ENCODE measurements around the gene ADGRL1.

The ADGRL1 gene

DNA sequence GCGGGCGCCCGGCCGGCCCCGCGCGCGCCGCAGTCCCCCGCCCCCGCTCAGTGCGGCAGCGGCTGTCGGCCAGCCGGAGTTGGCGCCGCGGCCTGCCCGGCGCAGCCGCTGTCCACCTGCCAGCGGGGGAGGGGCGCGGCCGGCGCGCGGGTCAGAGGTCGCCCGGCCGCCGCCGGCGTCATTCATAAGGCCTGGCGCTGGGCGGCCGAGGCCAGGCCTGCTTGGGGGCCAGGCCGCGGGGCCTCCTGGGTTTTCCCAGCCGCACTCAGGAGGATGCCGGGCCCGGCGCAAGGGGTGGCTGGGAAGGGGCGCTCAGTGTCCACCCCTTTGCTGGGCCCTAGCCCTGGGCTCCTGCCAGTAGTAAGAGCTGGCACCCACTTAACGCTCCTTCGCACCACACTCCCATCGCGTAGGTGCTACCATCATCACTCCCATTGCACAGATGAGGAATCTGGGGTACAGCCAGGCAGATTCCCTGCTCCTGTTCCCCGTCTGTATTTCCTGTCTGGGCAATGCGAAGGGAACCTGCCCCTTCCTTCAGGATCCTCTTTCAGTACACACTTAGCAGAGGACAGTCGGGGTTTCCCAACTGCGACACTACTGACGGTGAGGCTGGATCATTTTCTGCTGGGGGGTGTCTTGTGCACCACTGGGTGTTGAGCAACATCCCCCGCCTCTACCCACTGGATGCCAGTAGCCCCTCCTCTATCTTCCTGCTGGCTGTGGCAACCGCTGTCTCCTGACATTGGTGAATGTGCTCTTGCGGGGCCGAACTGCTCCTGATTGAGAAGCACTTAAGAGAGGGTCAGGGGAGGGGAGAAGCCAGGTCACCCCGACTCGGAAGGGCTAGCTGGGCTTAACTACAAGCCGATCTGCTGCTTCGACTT lies 87.6 kb downstream of the ADGRL1 start:
- no peaks in the 10 kb centered on the region for H3K27me3 ChIP-seq (ENCODE audit: low read depth)
- DNase-seq (ENCODE audit: low spot score in 2 of 2) = no peak
- H3K4me3 ChIP-seq = peak overlapping the region; percentile 32
- peaks cover 23% of the 10 kb centered on the region for H3K36me3 ChIP-seq (replicated peaks)
- H3K4me1 ChIP-seq = peaks cover 12% of the 10 kb centered on the region
- H3K9me3 ChIP-seq = no peaks in the 10 kb centered on the region
- in situ Hi-C loops (cut with MboI; ENCODE audit: low sequenced_read_pairs) = no loop called here

DNA sequence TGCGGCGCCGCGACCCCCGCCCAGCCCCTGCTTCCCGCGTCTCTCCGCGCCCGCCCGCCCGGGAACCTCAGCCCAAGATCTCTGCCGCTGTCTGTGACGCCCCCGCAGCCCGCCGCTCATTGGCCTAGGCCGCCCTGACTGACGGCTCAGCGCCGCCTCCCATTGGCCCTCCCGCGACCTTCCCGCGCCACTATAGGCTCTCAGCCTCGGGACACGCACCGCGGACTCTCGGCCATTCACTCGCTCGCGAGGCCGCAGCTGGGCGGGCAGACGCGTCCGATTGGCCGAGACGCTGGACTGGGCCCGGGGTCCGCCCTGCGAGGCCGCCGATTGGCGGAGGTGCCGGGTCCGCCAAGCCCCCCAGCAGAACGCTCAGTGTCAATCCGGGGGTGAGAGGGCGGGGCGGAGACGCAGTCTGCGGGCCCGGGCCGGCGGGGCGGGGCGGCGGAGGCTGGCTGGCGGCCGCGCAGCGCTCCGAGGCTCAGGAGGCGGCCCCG lies 88.3 kb downstream of the ADGRL1 start, which contains the start of gene PRKACA:
PRKACA (minus strand) TSS at position 95 of the 497 bp plus-strand sequence. CDS start 215 bp downstream, outside the sequence.
- H3K4me3 ChIP-seq = peak within 1 kb of the TSS; percentile 74
- in situ Hi-C loops (cut with MboI; ENCODE audit: low sequenced_read_pairs) = no loop called here
- peaks cover 12% of the 10 kb centered on the region for H3K4me1 ChIP-seq
- no peaks in the 10 kb centered on the region for H3K27me3 ChIP-seq (ENCODE audit: low read depth)
- peak; percentile 97 to 98 for DNase-seq (ENCODE audit: low spot score in 2 of 2)
- no peaks in the 10 kb centered on the region for H3K9me3 ChIP-seq
- peaks cover 20% of the 10 kb centered on the region for H3K36me3 ChIP-seq (replicated peaks)

DNA sequence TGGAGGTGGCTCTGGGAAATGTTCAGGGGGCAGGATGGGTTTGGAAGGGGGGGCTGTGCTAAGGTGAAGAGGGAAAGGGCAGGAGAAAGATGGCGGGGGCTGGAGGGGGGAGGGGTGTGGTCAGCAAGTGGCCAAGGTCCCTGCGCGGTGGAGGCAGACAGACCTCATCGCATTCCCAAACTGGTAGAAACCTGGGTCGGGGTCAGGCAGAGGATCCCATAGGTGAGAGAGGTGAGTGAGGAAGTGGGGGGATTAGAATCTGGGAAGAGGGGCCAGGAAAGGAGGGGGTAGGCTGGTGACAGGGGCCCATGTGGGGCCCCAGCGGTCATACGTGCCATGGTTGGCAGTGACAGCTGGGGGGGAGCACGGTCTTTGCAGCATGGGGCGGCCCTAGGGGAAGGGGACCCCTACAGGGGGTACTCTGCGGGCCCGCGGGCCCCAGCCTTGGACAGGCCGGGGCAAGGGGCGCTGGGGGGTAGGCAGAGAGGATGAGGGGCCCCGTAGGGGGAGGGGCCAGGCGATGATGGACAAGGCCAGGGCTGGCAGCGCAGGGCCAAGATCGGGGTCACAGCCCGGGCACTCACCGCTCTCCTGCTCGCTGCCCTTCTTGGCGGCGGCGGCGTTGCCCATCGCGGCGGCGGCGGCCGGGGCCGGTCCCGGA lies 88.9 kb downstream of the ADGRL1 start:
- Histone ChIP-seq H3K27me3 (ENCODE audit: low read depth) (no peaks in the 10 kb centered on the region), H3K36me3 (replicated peaks) (peaks cover 19% of the 10 kb centered on the region), H3K9me3 (no peaks in the 10 kb centered on the region), H3K4me3 (peak overlapping the region; percentile 74), H3K4me1 (peaks cover 12% of the 10 kb centered on the region)
- peak in 1 of 2 experiments; percentile 32 for DNase-seq (ENCODE audit: low spot score in 2 of 2)
- in situ Hi-C loops (cut with MboI; ENCODE audit: low sequenced_read_pairs) = no loop called here

DNA sequence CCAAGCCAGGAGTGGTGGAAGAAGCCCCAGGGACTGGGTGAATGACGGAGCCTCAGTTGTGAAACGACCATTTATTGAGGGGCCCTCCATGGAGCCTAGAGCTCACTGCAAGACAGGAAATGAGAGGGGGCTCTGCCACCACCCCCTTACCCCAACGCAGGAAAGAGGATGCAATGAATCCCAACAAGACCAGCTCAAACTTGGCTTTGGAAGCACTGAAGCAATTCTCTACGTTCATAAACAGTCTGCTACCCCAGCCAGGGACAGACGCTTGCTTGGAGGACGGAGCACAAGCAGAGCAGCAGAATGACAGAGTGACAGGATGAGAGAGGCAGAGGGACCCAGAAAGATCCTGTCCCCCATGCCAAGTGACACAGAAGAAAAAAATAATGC lies 89.4 kb downstream of the ADGRL1 start:
- no peak for DNase-seq (ENCODE audit: low spot score in 2 of 2)
- Histone ChIP-seq H3K4me3 (peak overlapping the region; percentile 74), H3K36me3 (replicated peaks) (peaks cover 19% of the 10 kb centered on the region), H3K9me3 (no peaks in the 10 kb centered on the region), H3K4me1 (peaks cover 12% of the 10 kb centered on the region), H3K27me3 (ENCODE audit: low read depth) (no peaks in the 10 kb centered on the region)
- in situ Hi-C loops (cut with MboI; ENCODE audit: low sequenced_read_pairs) = no loop called here

DNA sequence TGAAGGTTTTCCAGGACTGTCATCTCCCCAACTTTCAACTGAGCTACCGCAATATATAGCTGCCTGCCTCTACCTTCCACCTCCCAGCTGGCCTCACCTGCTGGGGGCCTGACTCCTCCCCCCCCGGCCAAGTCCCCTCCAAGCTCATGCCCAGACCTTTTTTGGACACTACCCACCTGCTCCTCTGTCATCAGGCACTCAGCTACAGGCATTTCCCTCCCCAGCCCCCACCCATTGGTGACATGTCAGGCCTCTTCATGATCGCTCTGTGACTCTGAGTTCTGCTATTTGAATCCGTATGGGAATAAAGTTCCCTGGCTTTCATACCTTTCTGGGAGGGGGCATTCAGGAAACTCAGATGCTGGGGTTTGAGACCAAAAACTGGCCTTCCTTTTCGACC lies 90.2 kb downstream of the ADGRL1 start:
- H3K36me3 ChIP-seq (replicated peaks) = peaks cover 15% of the 10 kb centered on the region
- no peaks in the 10 kb centered on the region for H3K9me3 ChIP-seq
- H3K4me1 ChIP-seq = peaks cover 12% of the 10 kb centered on the region
- in situ Hi-C loops (cut with MboI; ENCODE audit: low sequenced_read_pairs) = no loop called here
- H3K4me3 ChIP-seq = no peak overlapping the region
- no peak for DNase-seq (ENCODE audit: low spot score in 2 of 2)
- no peaks in the 10 kb centered on the region for H3K27me3 ChIP-seq (ENCODE audit: low read depth)

DNA sequence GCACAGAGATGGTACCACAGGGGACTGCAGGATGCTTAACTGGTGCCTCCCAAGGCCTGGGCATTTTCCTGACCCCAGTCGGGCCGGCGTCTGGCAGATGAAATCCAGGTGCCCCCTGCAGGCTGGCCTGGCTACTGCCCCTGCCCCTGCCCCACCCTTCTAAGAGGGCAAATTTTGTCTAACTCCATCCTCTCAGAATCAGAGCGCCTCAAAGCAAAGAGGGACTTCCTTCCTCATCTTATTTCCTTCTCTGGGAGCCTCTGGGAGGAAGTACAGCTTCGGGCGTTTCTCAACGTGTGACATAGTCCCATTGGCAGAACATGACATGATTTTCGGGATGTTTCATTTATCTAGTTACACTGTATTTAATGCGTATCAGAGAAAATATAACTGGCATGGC lies 91.1 kb downstream of the ADGRL1 start:
- Histone ChIP-seq H3K27me3 (ENCODE audit: low read depth) (no peaks in the 10 kb centered on the region), H3K9me3 (no peaks in the 10 kb centered on the region), H3K4me3 (no peak overlapping the region), H3K4me1 (peaks cover 12% of the 10 kb centered on the region), H3K36me3 (replicated peaks) (peaks cover 8% of the 10 kb centered on the region)
- peak in 1 of 2 experiments; percentile 56 for DNase-seq (ENCODE audit: low spot score in 2 of 2)
- in situ Hi-C loops (cut with MboI; ENCODE audit: low sequenced_read_pairs) = no loop called here

DNA sequence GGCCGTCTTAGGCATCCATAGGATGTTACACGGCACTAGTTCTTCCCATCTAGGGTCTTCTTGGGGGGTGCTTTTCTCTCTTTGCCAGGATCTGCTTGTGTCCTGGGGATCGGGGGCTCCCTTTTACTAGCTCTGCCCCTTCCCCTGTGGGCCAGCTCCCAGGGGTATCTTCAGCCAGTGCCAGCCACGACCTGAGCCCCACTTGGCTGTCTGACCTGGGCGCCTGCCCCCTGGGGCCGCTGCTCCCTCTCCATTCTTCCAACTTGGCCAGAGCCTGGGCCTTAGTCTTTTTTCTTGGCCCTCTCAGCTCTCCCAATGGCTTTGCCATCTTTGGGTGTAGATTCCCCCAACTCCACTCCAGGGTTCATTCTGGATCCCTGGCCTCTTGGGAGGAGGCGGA lies 91.5 kb downstream of the ADGRL1 start:
- H3K4me1 ChIP-seq = peaks cover 12% of the 10 kb centered on the region
- H3K9me3 ChIP-seq = no peaks in the 10 kb centered on the region
- H3K36me3 ChIP-seq (replicated peaks) = peaks cover 4% of the 10 kb centered on the region
- no peaks in the 10 kb centered on the region for H3K27me3 ChIP-seq (ENCODE audit: low read depth)
- no peak for DNase-seq (ENCODE audit: low spot score in 2 of 2)
- in situ Hi-C loops (cut with MboI; ENCODE audit: low sequenced_read_pairs) = no loop called here
- H3K4me3 ChIP-seq = no peak overlapping the region

DNA sequence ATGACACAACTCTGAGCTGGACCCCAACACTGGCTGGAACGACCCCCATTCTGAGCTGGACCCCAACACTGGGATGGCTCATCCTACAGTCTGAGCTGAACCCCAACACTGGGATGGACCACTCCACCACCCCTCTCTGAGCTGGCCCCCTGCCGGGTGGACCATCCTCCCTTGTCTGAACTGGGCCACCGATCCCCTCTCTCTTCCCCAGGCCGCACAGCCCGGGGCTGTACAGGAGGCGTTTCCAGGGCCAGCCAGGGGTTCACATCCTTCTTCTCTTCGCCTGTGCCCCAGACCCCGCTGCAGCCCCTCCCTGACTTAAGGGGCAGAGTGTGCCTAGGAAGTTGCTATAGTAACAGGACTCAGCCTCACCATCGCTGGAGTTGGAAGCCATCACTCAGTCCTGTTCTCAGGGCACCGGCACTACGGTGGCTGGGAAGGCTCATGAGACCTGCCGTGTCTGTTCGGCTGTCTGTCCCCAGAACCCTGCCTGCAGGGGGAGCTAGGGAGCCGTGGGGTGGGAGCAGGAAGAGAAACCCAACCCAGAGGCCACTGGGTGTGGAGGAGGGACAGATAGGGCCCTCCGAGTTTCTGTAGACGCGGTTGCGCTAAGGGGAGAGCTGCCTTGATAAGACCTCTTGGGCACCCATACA lies 92.1 kb downstream of the ADGRL1 start:
- Histone ChIP-seq H3K36me3 (replicated peaks) (peaks cover 4% of the 10 kb centered on the region; the same call in 1 of the 2 replicates), H3K27me3 (ENCODE audit: low read depth) (no peaks in the 10 kb centered on the region), H3K4me1 (peaks cover 12% of the 10 kb centered on the region), H3K4me3 (no peak overlapping the region), H3K9me3 (no peaks in the 10 kb centered on the region)
- in situ Hi-C loops (cut with MboI; ENCODE audit: low sequenced_read_pairs) = no loop called here
- peak in 1 of 2 experiments; percentile 49 for DNase-seq (ENCODE audit: low spot score in 2 of 2)

DNA sequence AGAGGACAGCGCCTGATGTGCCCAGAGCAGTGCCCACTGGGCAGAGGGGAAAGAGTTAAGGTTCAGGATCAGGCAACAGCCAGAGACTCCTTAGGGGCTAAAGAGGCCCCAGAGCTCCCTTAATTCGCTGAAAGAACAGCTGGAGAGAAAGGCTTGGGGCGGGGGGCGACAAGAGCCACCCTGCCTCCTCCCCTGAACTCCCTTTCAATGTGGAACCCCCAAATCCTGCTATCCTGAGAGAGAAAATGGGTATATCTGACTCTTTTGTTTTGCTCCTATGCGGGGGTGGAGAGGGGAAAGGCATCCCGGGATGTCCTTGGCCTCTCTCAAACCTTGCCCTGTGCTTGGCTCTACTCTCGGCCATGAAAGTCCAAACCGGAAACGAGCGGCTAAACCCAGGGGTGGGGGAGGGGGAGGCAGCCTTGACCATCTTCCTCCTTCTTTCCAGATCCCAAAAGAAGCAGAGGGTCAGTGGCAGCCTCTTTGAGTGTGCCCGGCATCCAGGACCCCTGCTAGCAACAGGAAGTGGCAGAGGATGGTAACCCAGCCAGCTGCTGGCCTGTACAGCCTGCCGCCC lies 93.1 kb downstream of the ADGRL1 start:
- no peak overlapping the region for H3K4me3 ChIP-seq
- no peaks in the 10 kb centered on the region for H3K36me3 ChIP-seq (replicated peaks)
- H3K4me1 ChIP-seq = peaks cover 6% of the 10 kb centered on the region
- no peaks in the 10 kb centered on the region for H3K9me3 ChIP-seq
- in situ Hi-C loops (cut with MboI; ENCODE audit: low sequenced_read_pairs) = no loop called here
- no peak for DNase-seq (ENCODE audit: low spot score in 2 of 2)
- H3K27me3 ChIP-seq (ENCODE audit: low read depth) = no peaks in the 10 kb centered on the region

DNA sequence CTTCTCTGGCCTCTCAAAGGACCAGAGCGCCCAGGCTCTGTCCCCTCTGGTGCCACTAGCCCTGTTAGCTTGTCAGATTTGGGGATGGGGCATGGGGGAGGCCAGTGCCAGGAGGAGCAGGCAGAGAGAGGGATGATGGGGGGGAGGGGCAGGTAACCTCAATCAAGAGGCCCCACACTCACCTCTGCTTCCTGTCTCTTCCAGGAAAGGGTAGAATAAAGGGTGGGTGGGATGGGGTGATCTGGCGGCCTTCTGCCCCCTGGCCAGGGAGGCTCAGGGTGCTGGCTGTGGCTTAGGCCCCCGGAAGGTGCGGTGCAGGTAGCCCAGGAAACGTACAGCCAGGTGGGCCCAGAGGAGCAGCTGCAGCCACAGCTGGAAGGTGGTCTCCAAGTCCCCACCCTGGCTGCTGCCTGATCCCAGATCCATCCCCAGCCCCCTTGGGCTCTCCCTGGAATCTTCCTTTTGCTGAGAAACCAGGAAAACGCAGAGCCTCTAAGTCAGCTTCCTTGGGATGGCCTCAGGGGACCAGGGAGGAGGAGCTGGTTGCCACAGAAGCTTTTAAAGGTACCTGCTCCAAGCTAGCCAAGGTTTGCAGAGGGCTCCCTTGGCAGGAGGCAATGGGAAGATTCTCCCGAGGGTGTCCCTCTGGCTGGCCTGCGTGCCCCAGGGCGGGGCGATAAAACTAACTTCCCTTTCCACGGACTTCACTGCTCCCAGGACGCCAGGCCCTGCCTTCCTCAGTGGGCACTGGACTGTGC lies 93.7 kb downstream of the ADGRL1 start:
- DNase-seq (ENCODE audit: low spot score in 2 of 2) = no peak
- Histone ChIP-seq H3K27me3 (ENCODE audit: low read depth) (no peaks in the 10 kb centered on the region), H3K36me3 (replicated peaks) (no peaks in the 10 kb centered on the region), H3K9me3 (no peaks in the 10 kb centered on the region), H3K4me3 (no peak overlapping the region), H3K4me1 (peaks cover 6% of the 10 kb centered on the region)
- in situ Hi-C loops (cut with MboI; ENCODE audit: low sequenced_read_pairs) = no loop called here

DNA sequence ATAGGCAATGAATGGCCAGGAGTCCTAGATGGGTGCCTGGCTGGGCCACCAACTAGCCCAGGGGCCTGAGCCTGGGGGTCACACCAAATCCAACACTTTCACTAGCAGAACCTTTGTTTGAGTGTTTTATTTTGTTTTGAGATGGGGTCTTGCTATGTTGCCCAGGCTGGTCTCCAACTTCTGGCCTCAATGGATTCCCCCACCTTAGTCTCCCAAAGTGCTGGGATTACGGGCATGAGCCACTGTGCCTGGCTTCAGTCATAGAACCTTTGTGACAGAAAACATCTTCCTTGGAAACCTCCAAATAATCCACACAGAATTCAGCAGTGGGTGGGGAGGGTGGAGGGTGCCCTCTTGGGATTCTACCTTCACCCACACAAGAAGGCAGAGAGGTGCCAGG lies 94.5 kb downstream of the ADGRL1 start:
- no peaks in the 10 kb centered on the region; the same call in 1 of the 2 replicates for H3K36me3 ChIP-seq (replicated peaks)
- no peak for DNase-seq (ENCODE audit: low spot score in 2 of 2)
- no peaks in the 10 kb centered on the region for H3K27me3 ChIP-seq (ENCODE audit: low read depth)
- no peaks in the 10 kb centered on the region for H3K9me3 ChIP-seq
- H3K4me1 ChIP-seq = peaks cover 4% of the 10 kb centered on the region
- no peak overlapping the region for H3K4me3 ChIP-seq
- in situ Hi-C loops (cut with MboI; ENCODE audit: low sequenced_read_pairs) = no loop called here

DNA sequence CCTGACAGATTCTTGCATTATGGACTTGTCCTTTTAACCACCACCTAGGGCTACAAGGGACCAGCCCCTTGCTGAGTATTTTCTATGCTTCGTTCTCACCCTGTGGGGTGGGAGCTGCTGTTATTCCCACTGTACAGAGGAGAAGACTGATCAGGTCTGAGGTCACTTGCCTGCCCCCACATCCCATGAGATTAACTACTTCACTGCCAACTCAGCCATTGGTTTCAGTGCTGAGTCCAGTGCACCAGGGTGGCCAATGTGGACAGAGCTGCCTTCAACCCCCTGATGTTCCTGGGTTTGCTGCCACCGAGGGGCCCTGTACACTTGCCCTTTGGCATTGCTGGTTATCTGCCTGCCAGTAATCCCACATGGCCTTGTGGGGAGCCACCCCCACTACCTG lies 95.3 kb downstream of the ADGRL1 start:
- H3K4me1 ChIP-seq = no peaks in the 10 kb centered on the region; the same call in 1 of the 2 replicates
- in situ Hi-C loops (cut with MboI; ENCODE audit: low sequenced_read_pairs) = no loop called here
- no peak for DNase-seq (ENCODE audit: low spot score in 2 of 2)
- peaks cover 2% of the 10 kb centered on the region; the same call in 1 of the 2 replicates for H3K36me3 ChIP-seq (replicated peaks)
- no peak overlapping the region for H3K4me3 ChIP-seq
- no peaks in the 10 kb centered on the region for H3K9me3 ChIP-seq
- H3K27me3 ChIP-seq (ENCODE audit: low read depth) = no peaks in the 10 kb centered on the region
